ENCODE results near the gene KCNJ4.

KCNJ4 gene

GRCh38 chr22:38455076-38455529 is at the start of gene KCNJ4:
Gene KCNJ4 (minus strand): TSS chr22:38455199. CDS start chr22:38428132, 27,067 bp downstream.
- DNase-seq = no peak

DNA sequence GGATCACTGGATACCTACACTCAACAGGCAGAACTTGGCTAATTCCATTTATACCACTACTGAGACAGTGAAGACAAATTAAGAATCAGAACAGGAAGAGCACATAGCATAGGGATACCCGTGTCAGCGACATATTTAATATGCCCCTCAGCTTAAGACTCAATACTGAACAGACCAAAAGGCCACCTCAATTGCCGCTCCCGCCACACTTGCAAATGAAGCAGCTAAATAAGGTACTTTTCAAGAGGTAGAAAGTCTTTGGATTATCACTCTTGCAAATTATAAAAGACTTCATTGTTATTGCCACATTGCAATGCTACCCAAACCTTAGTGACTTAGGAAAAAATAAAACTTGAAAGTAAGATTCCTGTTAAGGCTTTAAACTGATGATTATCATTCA is 48.0 kb upstream of the KCNJ4 start:
- DNase-seq = no peak

GRCh38 chr22:38501797-38502672 is 47.0 kb upstream of the KCNJ4 start:
- no peak for DNase-seq

DNA sequence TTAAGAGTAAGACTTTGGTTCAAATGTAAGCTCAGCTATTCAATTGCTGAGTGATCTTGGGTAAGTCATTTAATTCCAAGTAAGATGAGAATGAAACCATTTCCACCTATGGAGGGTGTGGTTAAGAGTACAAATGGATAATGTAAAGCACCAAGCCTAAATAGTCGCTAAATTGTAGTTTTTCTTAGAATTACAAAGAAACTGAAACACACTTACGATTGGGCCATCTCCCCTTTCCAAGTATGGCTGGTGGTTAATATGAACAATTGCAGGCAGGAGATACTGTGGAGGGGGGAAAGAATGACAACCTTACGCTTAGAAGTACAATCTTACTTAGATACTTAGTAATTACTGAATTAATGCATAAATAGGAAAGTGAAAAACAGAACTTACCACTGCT is 42.9 kb upstream of the KCNJ4 start:
- no peak for DNase-seq

- no peak for DNase-seq
Observed at GRCh38 chr22:38494939-38495338, 39.9 kb upstream of the KCNJ4 start.

GRCh38 chr22:38494498-38494897 is 39.5 kb upstream of the KCNJ4 start:
- no peak for DNase-seq

- no peak for DNase-seq
Observed at GRCh38 chr22:38491707-38492348, 36.8 kb upstream of the KCNJ4 start.

DNA sequence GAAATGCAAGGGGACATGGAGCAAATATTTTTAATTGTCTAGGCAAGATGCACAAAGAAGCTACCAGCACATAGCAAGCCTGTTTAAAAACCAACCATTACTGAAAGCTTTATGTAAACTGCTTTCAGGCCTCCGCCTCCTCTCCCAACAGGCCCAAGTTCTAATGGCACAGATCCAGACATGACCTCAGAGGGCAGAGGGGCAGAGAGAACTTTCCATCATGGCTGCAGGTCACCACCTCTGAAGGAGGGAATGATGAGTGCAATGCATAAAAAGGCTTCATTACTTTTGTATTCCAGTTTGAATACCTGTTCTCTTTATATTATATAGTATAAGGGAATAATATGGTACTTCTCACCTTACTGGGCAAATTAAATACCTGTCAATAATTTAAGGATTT is 35.9 kb upstream of the KCNJ4 start:
- peak; percentile 31 for DNase-seq

- no peak for DNase-seq
Observed at GRCh38 chr22:38490475-38490874, 35.5 kb upstream of the KCNJ4 start.

GRCh38 chr22:38489561-38490145 is 34.7 kb upstream of the KCNJ4 start:
- DNase-seq = no peak

- no peak for DNase-seq
Observed at GRCh38 chr22:38489142-38489541, 34.1 kb upstream of the KCNJ4 start.

DNA sequence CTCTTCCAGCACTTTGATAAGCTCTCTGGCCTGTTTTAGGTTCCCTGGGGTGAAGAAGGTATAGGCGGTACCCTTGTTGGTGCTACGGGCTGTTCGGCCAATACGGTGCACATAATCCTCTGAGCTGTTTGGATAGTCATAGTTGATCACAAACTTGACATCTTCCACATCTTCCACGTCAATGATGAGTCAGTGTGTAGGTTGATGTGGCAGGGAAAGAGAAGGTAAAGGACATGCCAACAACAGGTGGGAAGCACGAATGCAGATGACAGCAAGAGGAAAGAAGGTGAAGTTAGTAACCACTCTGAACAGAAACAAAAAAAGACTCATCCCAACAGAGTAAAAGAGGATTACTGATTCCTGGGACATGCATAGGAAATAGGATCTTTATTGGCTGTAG is 32.9 kb upstream of the KCNJ4 start:
- DNase-seq = no peak

DNA sequence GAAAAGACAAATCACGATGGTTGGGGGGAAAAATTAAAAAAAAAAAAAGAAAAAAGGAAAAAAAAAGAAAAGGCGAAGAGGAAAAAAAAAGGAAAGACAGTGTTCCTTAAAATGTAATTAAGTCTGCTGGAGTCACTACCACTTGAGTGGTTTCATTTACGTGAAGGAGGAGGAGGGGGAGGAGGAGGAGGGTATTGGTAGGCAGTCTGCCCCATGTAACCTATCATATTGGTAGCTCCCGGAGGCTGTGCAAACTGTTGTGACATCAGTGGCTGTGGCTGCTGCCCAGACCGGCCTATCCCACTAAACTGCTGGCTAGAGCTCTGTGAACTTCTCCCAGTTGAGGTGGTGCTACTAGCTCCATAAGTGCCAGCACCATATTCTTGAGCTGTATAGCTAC is 30.8 kb upstream of the KCNJ4 start:
- DNase-seq = no peak

GRCh38 chr22:38484244-38484643 is 29.2 kb upstream of the KCNJ4 start:
- no peak for DNase-seq

GRCh38 chr22:38482662-38483308 is 27.8 kb upstream of the KCNJ4 start:
- no peak for DNase-seq

GRCh38 chr22:38481871-38482332 is 26.9 kb upstream of the KCNJ4 start:
- no peak for DNase-seq

GRCh38 chr22:38481162-38481870 is 26.3 kb upstream of the KCNJ4 start:
- no peak for DNase-seq

DNA sequence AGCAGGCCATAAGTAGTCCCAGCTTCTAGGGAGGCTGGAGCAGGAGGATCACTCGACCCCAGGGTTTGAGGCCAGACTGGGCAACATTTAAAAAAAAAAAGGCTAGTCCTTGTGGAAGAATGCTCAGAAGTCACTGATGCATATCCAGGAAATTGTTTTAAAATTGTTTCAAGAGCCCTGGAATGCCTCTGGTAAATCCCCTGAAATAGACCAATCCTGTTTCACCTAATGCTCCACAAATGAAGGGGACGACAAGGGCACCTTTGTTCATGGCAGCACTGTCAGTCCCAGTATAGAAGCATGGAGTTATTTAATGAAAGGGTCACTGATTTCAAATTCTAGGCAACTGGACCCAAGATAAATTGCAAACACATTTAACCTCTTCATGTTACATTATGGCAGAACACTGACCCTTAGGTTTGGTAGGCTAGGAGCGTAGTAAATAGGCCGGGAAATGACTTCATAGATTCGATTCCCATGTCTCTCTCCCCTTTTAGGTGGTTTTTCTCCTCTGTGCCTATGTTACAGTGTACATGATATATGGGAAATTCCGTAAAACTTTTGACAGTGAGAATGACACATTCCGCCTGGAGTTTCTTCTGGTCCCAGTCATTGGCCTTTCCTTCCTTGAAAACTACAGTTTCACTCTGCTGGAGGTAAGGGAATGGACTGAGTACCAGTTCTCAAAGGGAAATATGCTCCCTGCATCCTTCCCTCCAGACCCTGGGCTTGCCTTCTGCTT is 24.3 kb upstream of the KCNJ4 start:
- no peak for DNase-seq

DNA sequence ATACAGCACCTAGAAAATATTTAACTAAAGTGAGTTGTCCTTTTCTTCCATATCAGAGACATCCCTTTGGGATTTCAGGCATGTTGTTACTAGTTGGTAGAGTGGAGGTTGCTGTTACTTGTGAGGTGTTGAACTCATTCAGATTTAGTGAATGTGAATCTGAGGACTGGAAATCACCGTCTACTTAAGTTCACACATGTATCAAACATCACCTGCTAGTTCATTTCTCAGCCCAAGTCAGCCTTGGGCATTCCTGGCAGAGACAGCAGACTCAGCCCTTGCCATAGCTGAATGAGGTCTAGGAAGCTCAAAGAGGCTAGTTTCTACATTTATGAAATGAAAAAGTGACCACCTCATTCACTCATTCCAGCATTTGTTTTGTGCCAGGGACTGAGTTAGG is 22.6 kb upstream of the KCNJ4 start:
- no peak for DNase-seq

- no peak for DNase-seq
Observed at GRCh38 chr22:38474003-38474607, 19.1 kb upstream of the KCNJ4 start.

- DNase-seq = no peak
Observed at GRCh38 chr22:38471237-38471636, 16.2 kb upstream of the KCNJ4 start.

Data from fibroblast of skin of right quadriceps (primary cell).